Measurements from ENCODE around the gene IGF2BP1.
A peak's percentile ranks its signal among the peaks of the same experiment; 100 is the strongest.
"Not testable (repeated sequence)": the region's sequence is repeated elsewhere in the genome, so short reads cannot be mapped to it uniquely, and the experiment has no call there.

Gene IGF2BP1

GRCh38 chr17:49101054-49101534 is 103.9 kb downstream of the IGF2BP1 start:
- DNase-seq (ENCODE audit: low read depth) = peak; percentile 76

GRCh38 chr17:49103360-49103759 is 106.2 kb downstream of the IGF2BP1 start:
- DNase-seq (ENCODE audit: low read depth) = not testable (repeated sequence)

- no peak for DNase-seq (ENCODE audit: low read depth)
These were observed 107.4 kb downstream of the IGF2BP1 start for GRCh38 chr17:49104511-49105074.

Measured in non-pigmented ciliary epithelial cell (primary cell).